ENCODE measurements around the gene KCNAB2.

GRCh38 chr1:6130596-6130995 is 84.9 kb downstream of the KCNAB2 start:
- TF ChIP-seq POLR2AphosphoS5 (IDR thresholded peaks at IDR 0.05) (no peak), CTCF (IDR thresholded peaks at IDR 0.05) (no peak), POLR2A (IDR thresholded peaks at IDR 0.05) (no peak)

Measured in prostate gland (tissue), 2 donors.